AG08396 (cell line): ENCODE data around the gene SLIT3.

Experiments used
- DNase-seq: peaks from one replicate; pipeline ENCODE4 v3.0.0; 2012; ENCODE audit warnings: low spot score, mixed read lengths

Gene SLIT3

GRCh38 chr5:168961681-168962080 is 339.3 kb downstream of the SLIT3 start:
- DNase-seq = no peak

DNA sequence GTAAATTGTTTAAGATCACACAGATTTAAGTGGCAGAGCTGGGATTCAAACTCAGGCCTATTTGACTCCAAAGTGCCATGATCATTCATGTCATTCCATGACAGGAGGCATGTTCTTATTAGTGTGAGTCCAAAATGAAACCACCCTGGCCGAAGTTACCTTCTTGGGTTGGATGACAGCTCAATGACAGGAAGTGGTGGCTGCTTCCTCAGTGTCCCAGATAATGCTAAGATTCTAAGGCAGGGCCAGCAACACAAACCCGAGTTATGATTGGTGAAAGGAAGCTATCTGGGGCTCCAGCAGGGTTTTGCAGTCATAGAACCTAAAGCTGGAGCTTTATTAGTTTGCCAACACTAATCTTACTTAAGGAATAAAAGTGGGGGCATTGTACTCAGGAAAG is 340.4 kb downstream of the SLIT3 start:
- DNase-seq = no peak

GRCh38 chr5:168953351-168953750 is 347.6 kb downstream of the SLIT3 start:
- DNase-seq = no peak

DNA sequence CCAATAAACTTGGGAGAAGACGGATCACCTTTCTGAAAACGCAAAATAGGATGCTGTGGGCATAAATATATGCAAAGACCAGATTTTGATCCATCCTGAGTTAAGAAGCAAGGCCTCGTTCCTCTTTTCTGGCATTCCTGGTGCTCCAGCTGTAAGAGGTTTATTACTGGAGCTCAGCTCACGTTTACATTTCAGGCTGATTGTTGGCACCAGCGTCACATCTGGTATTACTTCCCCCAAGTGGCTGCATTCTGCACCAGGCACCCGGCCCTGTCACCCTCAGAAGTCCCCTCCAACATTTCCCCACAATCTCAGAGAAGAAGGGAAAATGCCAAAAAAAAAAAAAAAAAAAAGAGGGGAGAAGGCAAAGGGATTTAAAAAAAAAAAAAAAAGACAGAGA is 348.7 kb downstream of the SLIT3 start:
- no peak for DNase-seq

GRCh38 chr5:168951769-168952168 is 349.2 kb downstream of the SLIT3 start:
- DNase-seq = no peak

DNA sequence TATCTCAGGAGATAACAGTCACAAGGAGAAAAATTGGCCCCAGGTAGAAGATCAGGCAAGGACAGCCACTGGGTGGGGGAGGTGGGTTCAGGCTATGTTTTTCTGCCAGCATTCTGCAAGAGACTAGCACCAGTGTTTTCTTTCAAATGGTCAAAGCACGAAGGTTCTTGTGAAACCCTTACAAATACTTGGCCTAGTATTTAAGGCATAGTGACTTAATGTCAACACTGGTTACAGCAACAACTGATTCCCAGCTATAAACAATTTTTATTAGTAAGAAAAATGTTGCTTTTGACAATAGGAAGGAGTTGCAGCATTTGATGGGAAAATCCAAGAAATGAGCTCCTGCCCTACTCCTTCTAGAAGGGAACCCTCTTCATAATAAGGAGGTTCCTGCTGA is 349.6 kb downstream of the SLIT3 start:
- peak; percentile 14 for DNase-seq

DNA sequence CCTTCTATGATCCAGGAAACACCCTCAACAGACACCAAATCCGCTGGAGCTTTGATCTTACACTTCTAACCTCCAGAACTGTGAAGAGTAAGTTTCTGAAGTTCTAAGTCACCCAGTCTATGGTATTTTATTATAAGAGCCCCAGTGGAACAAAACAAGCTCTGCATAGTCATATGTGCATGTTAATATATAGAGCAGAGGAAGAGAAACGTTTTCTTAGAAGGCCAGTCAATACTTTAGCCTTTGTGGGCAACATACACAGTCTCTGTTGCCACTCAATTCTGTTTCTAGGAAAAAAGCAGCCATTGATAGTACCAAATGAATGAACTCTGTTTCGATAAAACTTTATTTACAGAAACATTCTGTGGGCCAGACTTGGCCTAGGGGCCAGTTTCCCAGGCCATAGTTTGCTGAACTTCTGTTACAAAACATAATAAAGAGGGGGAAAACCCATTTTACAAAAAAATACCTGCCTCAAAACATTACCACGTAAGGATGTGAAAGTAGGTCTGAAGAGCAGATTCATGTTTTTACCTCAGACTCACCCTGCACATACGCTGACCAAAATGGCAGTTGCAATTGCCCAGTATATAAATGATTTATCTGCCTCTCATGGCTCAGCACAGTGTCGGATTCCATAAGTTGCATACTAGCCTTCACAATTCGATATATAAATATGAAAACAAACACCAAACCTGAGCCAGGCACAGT is 350.5 kb downstream of the SLIT3 start:
- DNase-seq = no peak

GRCh38 chr5:168948746-168949145 is 352.2 kb downstream of the SLIT3 start:
- no peak for DNase-seq

- DNase-seq = peak; percentile 61
Measured at GRCh38 chr5:168947212-168947868, 353.6 kb downstream of the SLIT3 start.

DNA sequence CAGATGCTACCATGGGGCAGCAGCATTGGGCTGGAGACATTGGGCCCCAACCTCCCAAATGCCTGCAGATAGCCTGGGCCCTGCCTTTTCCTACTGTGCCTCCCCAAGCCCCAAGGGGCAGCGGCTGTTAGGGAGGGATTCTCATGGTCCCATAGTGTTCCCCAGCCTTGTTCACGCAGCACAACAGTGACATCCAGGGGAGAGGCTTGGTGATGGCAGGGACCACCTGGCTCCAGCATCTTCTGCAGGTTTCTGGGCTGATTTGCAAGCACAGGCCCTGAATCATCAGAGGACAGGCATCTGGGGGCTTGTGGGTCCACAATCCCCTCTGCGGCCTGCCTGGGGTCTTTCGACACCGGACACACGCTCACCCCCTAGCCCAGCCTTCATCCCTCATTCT is 354.6 kb downstream of the SLIT3 start:
- DNase-seq = no peak

DNA sequence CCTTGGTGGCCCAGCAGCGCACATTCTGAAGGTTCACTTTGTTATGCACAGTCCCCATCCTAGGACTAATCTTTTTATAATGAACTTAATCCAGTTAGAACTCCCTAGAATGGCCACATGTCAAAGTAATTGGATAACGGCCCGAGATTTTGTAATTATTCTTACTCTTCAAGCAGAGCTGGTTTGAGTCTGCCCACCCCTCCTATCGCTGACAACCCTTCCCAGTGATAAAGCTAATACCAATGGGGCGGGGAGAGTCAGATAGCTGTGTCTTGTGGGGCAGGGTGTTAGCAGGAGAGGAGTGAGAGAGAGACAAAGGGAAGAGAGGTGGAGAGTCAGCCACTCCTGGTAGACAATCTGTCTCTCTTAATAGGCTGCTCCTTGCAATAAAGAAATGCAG is 356.9 kb downstream of the SLIT3 start:
- no peak for DNase-seq

GRCh38 chr5:168943091-168943884 is 357.7 kb downstream of the SLIT3 start:
- no peak for DNase-seq

GRCh38 chr5:168941901-168942300 is 359.0 kb downstream of the SLIT3 start:
- DNase-seq = no peak

- DNase-seq = no peak
Measured at GRCh38 chr5:168940712-168941111, 360.2 kb downstream of the SLIT3 start.

GRCh38 chr5:168939887-168940544 is 360.9 kb downstream of the SLIT3 start:
- DNase-seq = no peak

DNA sequence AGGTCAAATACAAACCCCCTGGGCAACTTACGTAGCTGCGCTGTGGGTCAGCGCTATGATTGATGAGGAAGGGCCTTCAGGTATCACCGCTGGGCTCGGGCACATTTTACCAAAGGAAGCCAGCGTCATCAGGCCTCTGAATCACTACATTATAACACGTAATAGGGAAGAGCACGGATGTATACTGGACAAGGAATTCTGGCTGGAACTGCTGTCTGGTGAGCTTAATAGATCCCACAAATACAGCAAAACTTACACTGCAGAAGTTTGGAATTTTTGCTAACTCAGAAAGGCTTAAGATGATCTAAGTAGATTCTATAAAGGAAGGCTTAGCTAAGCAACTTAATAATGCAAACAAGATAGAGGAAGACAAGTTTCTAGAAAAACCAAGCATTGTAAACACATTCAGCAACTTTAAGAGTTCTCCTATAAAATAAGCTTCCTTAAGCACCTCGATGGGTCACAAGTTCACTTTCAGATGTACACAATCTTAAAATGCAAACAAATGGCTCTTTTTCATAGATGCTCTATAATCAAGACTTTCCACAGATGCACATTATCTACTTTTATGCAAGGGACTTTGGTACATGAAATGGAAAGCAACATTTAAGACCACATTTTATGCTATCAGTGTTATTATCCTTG is 361.7 kb downstream of the SLIT3 start:
- DNase-seq = no peak

- DNase-seq = no peak
Measured at GRCh38 chr5:168936511-168936910, 364.4 kb downstream of the SLIT3 start.

GRCh38 chr5:168935183-168935582 is 365.8 kb downstream of the SLIT3 start:
- no peak for DNase-seq

- no peak for DNase-seq
Measured at GRCh38 chr5:168934169-168934568, 366.8 kb downstream of the SLIT3 start.

- no peak for DNase-seq
Measured at GRCh38 chr5:168932400-168933189, 368.3 kb downstream of the SLIT3 start.
